HG02981 (cell line): Measurements from ENCODE around the gene NAV2.
"Not testable (repeated sequence)": the region's sequence is repeated elsewhere in the genome, so short reads cannot be mapped to it uniquely, and the experiment has no call there.

Experiments used
- ATAC-seq: cut with Tn5 transposase; IDR thresholded peaks from one replicate; pipeline ENCODE4 v1.9.1; 2021; ENCODE audit warnings: mild to moderate bottlenecking, moderate library complexity; ENCODE audit not compliant: unreplicated experiment

The NAV2 gene

DNA sequence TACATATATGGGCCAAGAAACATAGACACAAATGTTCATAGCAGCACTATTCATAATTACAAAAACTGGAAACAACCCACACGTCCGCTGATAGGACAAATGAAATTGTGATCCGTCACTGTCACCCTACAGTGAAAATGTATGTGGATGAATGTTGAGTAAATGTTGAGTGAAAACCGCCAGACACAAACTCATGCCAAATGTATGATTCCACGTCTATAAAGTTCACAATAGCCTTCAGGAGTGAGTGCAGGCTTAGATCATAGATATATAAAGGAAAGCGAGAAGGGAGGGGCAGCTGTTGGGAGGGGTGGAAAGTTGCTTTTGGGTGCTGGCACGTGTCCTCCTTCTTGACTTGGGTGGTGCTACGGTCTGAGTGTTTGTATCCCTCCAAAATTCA, 414.1 kb downstream of the NAV2 start:
- ATAC-seq = no peak

GRCh38 chr11:20127671-20128527, 415.3 kb downstream of the NAV2 start:
- ATAC-seq = no peak

DNA sequence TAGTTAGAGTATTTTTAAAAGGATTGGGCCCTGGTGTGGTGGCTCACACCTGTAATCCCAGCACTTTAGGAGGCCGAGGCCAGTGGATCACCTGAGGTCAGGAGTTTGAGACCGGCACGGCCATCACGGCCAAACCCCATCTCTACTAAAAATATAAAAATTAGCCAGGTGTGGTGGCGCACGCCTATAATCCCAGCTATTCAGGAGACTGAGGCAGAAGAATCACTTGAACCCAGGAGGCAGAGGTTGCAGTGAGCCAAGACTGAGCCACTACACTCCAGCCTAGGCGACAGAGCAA, 415.8 kb downstream of the NAV2 start:
- ATAC-seq = not testable (repeated sequence)

GRCh38 chr11:20129665-20130064, 417.0 kb downstream of the NAV2 start:
- no peak for ATAC-seq

DNA sequence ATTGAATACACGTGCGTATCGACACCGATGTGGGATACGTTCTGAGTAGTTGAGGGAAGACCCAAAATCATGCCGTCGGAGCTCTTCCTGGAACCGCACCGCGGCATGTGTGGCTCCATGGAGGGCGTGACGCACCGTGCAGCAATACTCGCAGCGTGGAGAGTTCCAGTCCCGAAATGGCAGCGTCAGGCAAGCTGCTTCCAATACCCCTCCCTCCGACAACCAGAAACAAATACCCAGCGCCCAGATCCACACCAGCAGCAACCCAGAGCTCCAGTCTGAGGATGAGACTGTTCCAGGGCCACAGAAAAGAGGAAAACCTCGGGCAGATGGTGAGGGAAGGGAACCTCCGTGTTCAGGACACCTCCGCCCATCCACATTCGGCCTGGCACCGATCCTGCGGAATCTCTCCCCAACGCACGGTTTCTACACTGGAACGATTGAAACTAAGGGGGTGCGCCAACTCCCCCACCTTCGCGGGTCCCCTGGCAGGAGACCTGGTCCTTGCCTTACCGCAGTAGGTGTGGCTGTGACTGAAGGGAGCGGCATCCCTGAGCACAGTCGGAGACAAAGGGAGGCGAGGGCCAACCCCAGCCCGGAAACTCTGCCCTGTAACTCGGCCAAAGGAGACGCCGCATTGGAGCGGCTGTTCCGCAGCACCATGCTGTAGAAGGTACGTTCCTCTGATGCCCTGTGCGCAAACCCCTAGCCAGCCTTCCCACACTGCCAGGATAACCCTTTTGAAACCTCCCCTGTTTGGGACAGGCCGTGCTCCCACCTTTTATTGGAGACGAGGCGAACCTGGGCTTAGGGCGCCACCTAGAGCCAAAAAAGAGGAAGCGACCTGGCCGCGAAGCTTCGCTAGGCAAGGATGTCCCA, 419.4 kb downstream of the NAV2 start:
- no peak for ATAC-seq

- ATAC-seq = no peak
Measured at GRCh38 chr11:20132667-20133039, 420.0 kb downstream of the NAV2 start.

GRCh38 chr11:20134991-20135736, 422.5 kb downstream of the NAV2 start:
- no peak for ATAC-seq

DNA sequence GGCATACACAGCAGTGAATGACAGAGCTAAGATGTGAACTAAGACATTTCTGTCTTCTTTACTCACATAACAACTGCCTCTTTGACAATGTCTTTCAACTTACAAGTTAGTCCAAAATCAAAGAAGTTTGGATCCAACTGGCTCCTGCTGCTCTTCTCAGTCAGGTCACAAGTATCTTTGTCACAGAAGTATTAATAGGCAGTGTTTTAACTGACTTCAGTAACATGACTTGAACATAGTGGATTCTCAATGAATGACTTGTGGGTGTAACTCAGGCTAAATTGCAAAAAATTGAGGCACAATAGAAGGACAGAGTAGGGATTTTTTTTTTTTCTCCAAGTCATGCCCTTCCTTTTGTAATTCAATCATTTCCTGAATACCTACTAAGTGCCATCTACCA, 425.0 kb downstream of the NAV2 start:
- no peak for ATAC-seq

DNA sequence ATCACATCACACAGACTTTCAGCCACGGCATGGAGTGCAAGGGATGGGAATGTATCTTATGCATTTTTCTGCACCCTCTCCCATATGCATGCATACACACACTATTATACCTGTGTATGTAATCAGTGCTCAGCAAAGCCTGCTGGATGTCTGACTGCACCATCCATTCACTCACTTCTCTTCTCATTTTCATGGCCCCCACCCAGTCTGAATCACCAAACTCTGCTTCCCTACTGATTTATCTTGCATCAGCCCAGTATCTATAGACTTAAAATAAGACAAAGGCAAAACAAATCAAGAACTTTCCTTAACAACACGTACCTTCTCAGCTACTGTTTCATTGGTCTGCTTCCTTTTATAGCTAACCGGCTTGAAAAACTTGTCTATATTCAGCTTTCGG, 426.1 kb downstream of the NAV2 start:
- no peak for ATAC-seq

- no peak for ATAC-seq
Measured at GRCh38 chr11:20154381-20154780, 441.7 kb downstream of the NAV2 start.

DNA sequence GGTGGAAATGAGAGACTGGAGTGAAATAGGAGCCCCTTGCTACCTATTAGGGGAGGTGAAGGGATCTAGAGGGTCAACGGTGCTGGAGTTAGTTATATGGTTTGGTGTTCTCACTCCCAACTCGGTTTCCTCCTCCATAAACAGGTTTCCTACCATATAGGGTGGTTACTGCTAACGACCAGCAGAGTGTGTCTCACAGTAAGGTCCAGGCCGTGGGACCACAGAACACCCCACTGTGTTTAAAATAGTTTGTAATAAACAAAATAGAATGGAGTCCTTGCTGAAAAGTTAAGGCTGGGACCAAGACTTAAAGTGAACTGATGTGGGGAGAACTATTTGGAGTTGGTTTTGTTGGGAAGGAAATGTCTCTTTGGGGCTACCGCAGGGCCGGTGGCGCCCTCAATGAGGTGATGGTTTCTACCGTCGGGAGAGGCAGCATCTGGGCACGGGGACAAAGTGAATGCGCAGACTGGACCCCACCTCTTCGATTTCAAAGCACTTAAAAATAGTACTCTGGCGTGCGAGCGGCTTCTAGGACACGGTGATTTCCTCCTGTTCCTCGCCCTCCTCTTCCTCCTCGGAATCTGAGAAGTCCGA, 443.1 kb downstream of the NAV2 start:
- ATAC-seq = no peak

DNA sequence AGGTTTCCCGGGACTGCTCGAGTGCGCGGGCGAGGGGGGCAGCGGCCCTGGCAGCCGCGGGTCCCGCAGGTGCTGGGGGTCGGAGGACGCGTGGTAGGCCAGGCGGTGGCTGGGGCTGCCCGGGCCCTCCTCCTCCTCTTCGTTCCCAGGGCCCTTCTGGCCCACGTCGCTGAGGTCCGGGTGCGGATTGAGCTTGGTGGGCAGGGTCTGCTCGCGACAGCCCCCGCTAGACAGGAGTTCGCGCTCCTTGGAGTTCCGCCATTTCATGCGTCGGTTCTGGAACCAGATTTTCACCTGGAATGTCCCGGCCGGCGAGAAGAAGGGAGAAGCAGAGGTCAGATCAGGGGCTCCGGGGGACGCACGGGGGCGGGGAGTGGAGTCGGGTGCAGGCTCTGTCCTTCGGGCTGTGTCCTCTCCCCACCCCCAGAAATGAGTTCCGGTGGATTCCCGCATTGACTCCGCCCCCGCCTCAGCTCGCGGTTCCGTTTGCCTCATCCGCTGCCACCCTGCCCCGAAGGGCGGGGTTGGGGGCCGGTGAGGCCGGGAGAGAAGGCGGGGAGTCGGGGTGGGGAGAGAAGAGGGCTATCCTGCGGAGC, 443.7 kb downstream of the NAV2 start:
- no peak for ATAC-seq

DNA sequence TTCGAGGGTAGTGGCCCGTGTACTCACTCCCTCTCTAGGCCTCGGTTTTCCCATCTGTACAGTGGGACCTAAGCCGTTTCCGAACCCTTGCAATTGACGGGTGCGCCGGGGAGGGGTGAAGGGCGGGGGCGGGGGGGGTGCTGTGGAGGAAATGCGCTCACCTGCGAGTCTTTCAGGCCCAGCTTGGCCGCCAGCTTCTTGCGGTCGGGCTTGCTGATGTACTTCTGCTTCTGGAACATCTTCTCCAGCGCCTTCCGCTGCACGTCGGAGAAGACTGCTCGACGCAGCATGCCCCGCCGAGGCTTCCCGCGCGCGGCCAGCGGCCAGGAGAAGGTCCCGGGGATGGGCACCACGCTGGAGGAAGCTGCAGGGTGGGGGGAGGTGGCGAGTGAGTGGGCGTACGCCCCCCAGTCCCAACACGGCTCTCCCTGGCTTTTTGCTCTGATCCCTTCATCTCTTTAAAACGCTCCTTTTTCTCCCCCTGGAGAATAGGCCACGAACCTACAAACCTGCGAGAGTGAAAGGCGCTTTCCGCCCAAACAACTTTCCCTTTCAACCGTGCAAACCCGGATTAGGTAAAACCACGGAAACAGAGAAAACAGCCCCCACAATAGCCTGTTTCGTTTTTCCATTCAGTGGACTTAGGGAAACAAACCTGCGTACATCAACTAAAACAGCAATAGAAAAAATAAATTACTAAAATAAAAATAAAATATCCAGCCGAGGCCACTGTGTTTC, 444.4 kb downstream of the NAV2 start:
- no peak for ATAC-seq

DNA sequence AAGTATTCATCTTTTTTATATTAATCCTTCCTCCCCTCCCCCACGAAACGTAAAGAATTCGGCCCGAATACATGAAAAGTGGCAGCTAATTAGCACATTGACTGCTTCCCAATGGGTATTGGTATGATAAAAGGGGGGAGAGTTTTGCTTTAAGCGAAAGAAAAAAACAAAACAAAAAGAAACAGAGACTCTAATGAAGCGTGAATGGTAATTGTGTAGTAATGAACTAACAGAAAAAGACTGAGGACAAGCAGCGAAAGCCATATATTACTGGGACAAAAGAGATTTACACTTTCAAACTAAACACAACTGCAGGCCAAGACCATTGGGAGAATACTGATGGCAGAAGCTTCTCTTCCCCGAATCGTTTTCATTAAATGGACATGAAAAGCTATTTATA, 445.1 kb downstream of the NAV2 start:
- ATAC-seq = no peak

DNA sequence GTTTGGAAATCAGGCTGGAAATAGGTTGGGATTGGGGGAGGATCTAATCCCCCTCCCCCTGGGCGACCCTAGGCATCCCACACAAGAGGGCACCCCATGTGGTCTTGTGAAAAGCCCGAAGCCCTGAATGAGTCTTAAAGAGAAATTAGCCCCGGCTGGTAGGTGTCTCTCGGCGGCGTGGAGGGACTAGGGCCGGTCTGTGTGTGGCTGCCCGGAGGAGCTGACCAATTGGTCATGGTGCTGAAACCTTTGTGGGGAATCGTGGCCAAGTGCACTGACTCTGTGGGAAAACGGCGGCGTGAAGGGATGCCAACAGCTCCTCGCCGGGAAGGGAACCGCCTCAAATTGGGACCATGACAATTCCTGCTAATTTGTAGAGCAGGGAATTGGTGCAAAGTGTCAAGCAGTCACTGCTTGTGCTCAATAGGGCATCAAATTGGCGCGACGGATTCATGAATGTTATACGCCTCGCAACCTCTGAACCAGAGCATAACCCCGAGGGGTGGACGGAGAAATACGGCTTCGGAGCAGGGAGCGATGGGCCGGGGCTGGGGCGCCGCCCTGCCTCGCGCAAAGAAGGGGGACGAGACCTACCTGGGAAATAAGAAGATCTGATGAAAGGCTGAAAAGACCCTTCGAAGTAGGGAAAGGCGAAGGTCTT, 446.1 kb downstream of the NAV2 start:
- no peak for ATAC-seq

GRCh38 chr11:20159466-20160381, 447.1 kb downstream of the NAV2 start:
- no peak for ATAC-seq

DNA sequence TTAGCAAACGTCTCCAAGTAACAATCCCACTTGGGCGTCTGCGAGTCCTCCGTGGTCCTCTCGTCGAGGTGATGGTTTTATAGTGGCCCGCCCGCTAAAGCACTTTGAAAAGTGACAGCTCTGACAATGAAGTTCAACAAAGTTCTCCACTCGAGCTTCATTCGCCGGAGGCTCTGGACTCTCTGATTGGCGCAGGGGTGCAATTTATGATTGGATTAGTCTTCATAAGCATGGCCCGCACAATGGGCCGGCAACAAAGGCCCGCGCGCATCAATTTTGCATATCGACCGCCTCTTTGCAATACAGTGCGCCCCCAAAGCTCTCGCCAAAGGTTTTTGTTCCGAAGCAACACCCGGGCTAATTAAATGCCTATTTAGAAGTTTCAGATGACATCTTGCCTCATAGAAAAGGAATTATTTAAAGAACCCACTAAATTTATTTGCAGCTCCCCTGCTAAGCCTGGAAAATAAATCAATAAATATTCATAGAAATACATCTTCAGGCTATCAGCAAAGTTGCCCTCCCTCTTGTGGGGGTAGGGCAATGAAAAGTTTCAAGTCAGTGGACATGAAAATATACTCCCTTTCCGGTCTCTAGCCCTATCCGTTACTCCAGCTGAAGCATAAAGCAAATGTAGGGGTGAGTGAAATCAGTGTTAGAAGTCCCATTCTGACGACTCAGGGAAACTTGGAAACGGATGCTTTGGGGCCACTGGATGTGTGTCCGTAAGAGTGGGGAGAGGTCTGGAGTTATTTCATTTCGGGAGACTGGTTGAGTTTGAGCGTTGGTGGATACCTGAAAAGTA, 448.0 kb downstream of the NAV2 start, which contains the start of gene DBX1:
TSS of gene DBX1 (minus strand) at position 51 of the 805 bp plus-strand sequence. CDS start 151 bp downstream, outside the sequence.
- no peak for ATAC-seq
